ENCODE results near the gene CYFIP2.

The CYFIP2 gene

GRCh38 chr5:157362502-157362901 is 96.6 kb downstream of the CYFIP2 start:
- no peak for DNase-seq

GRCh38 chr5:157362982-157363381 is 97.1 kb downstream of the CYFIP2 start:
- no peak for DNase-seq

GRCh38 chr5:157365732-157366131 is 99.8 kb downstream of the CYFIP2 start:
- no peak for DNase-seq

GRCh38 chr5:157366741-157367674 is 101.1 kb downstream of the CYFIP2 start:
- no peak for DNase-seq

GRCh38 chr5:157369507-157369906 is 103.6 kb downstream of the CYFIP2 start:
- DNase-seq: no peak

GRCh38 chr5:157370967-157371366 is 105.0 kb downstream of the CYFIP2 start:
- DNase-seq: no peak

- DNase-seq: no peak
These were observed 105.9 kb downstream of the CYFIP2 start for GRCh38 chr5:157371655-157372471.

- DNase-seq: no peak
These were observed 106.5 kb downstream of the CYFIP2 start for GRCh38 chr5:157372472-157372822.

GRCh38 chr5:157378509-157378908 is 112.6 kb downstream of the CYFIP2 start:
- no peak for DNase-seq

- no peak for DNase-seq
These were observed 114.1 kb downstream of the CYFIP2 start for GRCh38 chr5:157379983-157380382.

- DNase-seq: no peak
These were observed 115.8 kb downstream of the CYFIP2 start for GRCh38 chr5:157381746-157382145.

- no peak for DNase-seq
These were observed 117.3 kb downstream of the CYFIP2 start for GRCh38 chr5:157382996-157383800.

- DNase-seq: no peak
These were observed 119.2 kb downstream of the CYFIP2 start for GRCh38 chr5:157384971-157385709.

- DNase-seq: no peak
These were observed 121.2 kb downstream of the CYFIP2 start for GRCh38 chr5:157387041-157387563.

- no peak for DNase-seq
These were observed 121.8 kb downstream of the CYFIP2 start for GRCh38 chr5:157387683-157388093.

- no peak for DNase-seq
These were observed 122.3 kb downstream of the CYFIP2 start for GRCh38 chr5:157388111-157388710.

- no peak for DNase-seq
These were observed 123.2 kb downstream of the CYFIP2 start for GRCh38 chr5:157389103-157389502.

- peak; percentile 17 for DNase-seq
These were observed 124.2 kb downstream of the CYFIP2 start for GRCh38 chr5:157390133-157390532.

- DNase-seq: peak; percentile 37
These were observed 124.8 kb downstream of the CYFIP2 start for GRCh38 chr5:157390551-157391297.

- DNase-seq: no peak
These were observed 132.4 kb downstream of the CYFIP2 start for GRCh38 chr5:157398305-157398704.
